ENCODE data around the gene ATP2A1. TPM values are rescaled to one million over a fixed set of nuclear protein-coding genes. Genes with fewer than 3 reads are reported as not detected.
A peak's percentile ranks its signal among the peaks of the same experiment; 100 is the strongest.

ATP2A1 gene
- total RNA-seq, 1 experiment from 2014 or later: 10.3 TPM

DNA sequence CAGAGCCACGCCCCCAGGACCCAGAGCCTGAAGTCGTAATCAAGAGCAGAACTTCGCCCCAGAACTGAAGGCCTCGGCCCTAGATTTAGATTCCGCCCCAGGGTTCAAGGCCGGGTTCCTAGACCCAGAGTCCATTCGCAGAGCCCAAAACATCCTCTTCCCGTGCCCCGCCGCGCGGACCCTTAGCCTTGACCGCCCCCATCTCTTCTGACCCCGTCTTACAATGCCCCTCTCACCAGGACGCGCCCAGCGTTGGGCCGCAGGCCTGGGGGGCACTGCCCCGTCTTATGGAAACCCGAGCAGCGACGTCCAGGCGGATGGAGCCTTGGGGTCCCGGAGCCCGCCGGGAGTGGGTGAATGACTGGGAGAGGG, 58.5 kb downstream of the ATP2A1 start:
- Histone ChIP-seq H3K27ac (ENCODE audit: low read depth, low read length) (no peak overlapping the region), H2AFZ (ENCODE audit: low read depth, low read length, poor library complexity, severe bottlenecking) (no peak overlapping the region), H3K79me2 (ENCODE audit: insufficient read depth, low read length) (no peaks in the 10 kb centered on the region), H3K9me2 (ENCODE audit: insufficient read depth) (no peaks in the 10 kb centered on the region), H3K27me3 (ENCODE audit: insufficient read depth, low read length) (no peaks in the 10 kb centered on the region), H3K4me3 (replicated peaks in 1 of 2; ENCODE audit: low read depth in 1 of 2, low read length in 2 of 2) (no peak overlapping the region), H3K4me1 (ENCODE audit: control insufficient read depth in 1 of 2, insufficient read depth in 2 of 2, low read length in 2 of 2) (peaks cover 4 to 19% of the 10 kb centered on the region in 2 experiments; a peak in 3 of 4 replicates), H3K9ac (ENCODE audit: low read length) (no peak overlapping the region), H3K4me2 (ENCODE audit: low read length) (peak overlapping the region; percentile 66; the same call in 1 of the 2 replicates), H3K36me3 (ENCODE audit: control insufficient read depth in 1 of 2, insufficient read depth in 2 of 2, low read length in 2 of 2) (no peaks in the 10 kb centered on the region), H4K20me1 (ENCODE audit: insufficient read depth) (no peaks in the 10 kb centered on the region), H3K9me3 (ENCODE audit: control insufficient read depth in 1 of 2, insufficient read depth in 1 of 2, low read depth in 1 of 2, low read length in 2 of 2) (no peaks in the 10 kb centered on the region)
- DNase-seq (ENCODE audit: low read depth, low spot score) (no peak), ATAC-seq (no peak; the same call in 1 of the 2 replicates)
- TF ChIP-seq ZNF274 (IDR thresholded peaks at IDR 0.05; ENCODE audit: low read depth, low read length) (no peak), FOSL1 (IDR thresholded peaks at IDR 0.05; ENCODE audit: low read depth) (no peak), EGR1 (IDR thresholded peaks at IDR 0.05; ENCODE audit: low read depth) (no peak), EZH2phosphoT487 (IDR thresholded peaks at IDR 0.05; ENCODE audit: borderline replicate concordance) (no peak), ELF1 (IDR thresholded peaks at IDR 0.05; ENCODE audit: borderline replicate concordance, low read depth) (no peak)
- TF ChIP-seq, protein P1, sequence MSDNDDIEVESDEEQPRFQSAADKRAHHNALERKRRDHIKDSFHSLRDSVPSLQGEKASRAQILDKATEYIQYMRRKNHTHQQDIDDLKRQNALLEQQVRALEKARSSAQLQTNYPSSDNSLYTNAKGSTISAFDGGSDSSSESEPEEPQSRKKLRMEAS (IDR thresholded peaks at IDR 0.05): no peak
- CTCF ChIA-PET: interaction anchor here (1.1 kb wide), 1 partner anchor 8 kb away, joined by 10 read pairs; no protein-coding TSS in a partner anchor
- RAD21 ChIA-PET (ENCODE audit: low non-redundant PET in 1 of 2, low total read pairs in 2 of 2, uncharacterized antibody in 2 of 2, unreplicated experiment in 2 of 2): interaction anchor here (0.5 to 0.9 kb wide), 2 partner anchors 8 to 108 kb away, joined by 3 read pairs; no protein-coding TSS in a partner anchor
- POLR2A ChIA-PET: interaction anchor here (0.8 to 1.1 kb wide), 2 partner anchors 10 to 14 kb away, joined by 4 read pairs; partner anchors contain the start of gene NFATC2IP
- intact Hi-C loops (cut with micrococcal nuclease): no loop called here
- no TSS peak for BruUV-seq (replicated peaks)

DNA sequence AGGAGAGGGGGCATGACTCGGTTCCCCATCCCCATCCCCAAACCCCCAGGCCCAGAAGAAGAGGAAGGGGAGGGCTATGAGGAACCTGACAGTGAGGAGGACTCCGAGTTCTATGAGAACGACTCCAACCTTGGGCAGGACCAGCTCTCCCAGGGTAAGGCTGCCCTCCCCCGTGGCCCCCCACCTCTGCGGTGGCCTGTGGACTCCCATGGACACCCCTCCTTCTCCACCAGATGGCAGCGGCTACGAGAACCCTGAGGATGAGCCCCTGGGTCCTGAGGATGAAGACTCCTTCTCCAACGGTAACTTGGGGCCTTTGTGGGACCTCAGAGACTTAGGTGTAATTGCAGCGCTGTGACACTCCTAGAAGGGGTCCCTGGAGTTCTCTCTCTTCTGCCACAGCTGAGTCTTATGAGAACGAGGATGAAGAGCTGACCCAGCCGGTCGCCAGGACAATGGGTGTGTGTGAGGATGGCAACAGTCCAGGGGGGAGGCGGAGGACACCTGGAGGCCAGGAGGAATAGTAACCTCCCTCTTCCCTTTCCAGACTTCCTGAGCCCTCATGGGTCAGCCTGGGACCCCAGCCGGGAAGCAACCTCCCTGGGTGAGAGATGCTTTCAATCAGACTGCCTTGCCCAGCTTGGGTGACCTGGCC, 59.1 kb downstream of the ATP2A1 start:
- DNase-seq (ENCODE audit: low read depth, low spot score) (no peak), ATAC-seq (no peak)
- no peak for TF ChIP-seq POLR2A (IDR thresholded peaks at IDR 0.05; ENCODE audit: borderline replicate concordance, extremely low read depth, insufficient read depth, insufficient read length)
- TF ChIP-seq, protein P2, sequence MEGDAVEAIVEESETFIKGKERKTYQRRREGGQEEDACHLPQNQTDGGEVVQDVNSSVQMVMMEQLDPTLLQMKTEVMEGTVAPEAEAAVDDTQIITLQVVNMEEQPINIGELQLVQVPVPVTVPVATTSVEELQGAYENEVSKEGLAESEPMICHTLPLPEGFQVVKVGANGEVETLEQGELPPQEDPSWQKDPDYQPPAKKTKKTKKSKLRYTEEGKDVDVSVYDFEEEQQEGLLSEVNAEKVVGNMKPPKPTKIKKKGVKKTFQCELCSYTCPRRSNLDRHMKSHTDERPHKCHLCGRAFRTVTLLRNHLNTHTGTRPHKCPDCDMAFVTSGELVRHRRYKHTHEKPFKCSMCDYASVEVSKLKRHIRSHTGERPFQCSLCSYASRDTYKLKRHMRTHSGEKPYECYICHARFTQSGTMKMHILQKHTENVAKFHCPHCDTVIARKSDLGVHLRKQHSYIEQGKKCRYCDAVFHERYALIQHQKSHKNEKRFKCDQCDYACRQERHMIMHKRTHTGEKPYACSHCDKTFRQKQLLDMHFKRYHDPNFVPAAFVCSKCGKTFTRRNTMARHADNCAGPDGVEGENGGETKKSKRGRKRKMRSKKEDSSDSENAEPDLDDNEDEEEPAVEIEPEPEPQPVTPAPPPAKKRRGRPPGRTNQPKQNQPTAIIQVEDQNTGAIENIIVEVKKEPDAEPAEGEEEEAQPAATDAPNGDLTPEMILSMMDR (IDR thresholded peaks at IDR 0.05 in 2 of 3, conservative IDR thresholded peaks at IDR 0.05 in 1 of 3; ENCODE audit: borderline replicate concordance in 1 of 3, insufficient read depth in 1 of 3, low read depth in 2 of 3, low read length in 2 of 3): 0 out of 6 replicates have a peak, but pooled peaks of 1 of the 3 experiments have one; percentile 14
- H3K27ac ChIP-seq (ENCODE audit: low read depth, low read length): no peak overlapping the region
- no peaks in the 10 kb centered on the region for H3K9me2 ChIP-seq (ENCODE audit: insufficient read depth)
- POLR2A ChIA-PET: no interaction called here
- H4K20me1 ChIP-seq (ENCODE audit: insufficient read depth): no peaks in the 10 kb centered on the region
- intact Hi-C loops (cut with micrococcal nuclease): no loop called here
- no peak overlapping the region for H3K4me3 ChIP-seq (replicated peaks in 1 of 2; ENCODE audit: low read depth in 1 of 2, low read length in 2 of 2)
- H3K36me3 ChIP-seq (ENCODE audit: control insufficient read depth in 1 of 2, insufficient read depth in 2 of 2, low read length in 2 of 2): no peaks in the 10 kb centered on the region
- H3K4me2 ChIP-seq (ENCODE audit: low read length): no peak overlapping the region
- peaks cover 4 to 19% of the 10 kb centered on the region in 2 experiments; a peak in 3 of 4 replicates for H3K4me1 ChIP-seq (ENCODE audit: control insufficient read depth in 1 of 2, insufficient read depth in 2 of 2, low read length in 2 of 2)
- CTCF ChIA-PET: no interaction called here
- no peak overlapping the region for H3K9ac ChIP-seq (ENCODE audit: low read length)
- RAD21 ChIA-PET (ENCODE audit: low non-redundant PET in 1 of 2, low total read pairs in 2 of 2, uncharacterized antibody in 2 of 2, unreplicated experiment in 2 of 2): no interaction called here
- no peaks in the 10 kb centered on the region for H3K9me3 ChIP-seq (ENCODE audit: control insufficient read depth in 1 of 2, insufficient read depth in 1 of 2, low read depth in 1 of 2, low read length in 2 of 2)
- BruUV-seq (replicated peaks): no TSS peak
- no peaks in the 10 kb centered on the region for H3K27me3 ChIP-seq (ENCODE audit: insufficient read depth, low read length)
- H2AFZ ChIP-seq (ENCODE audit: low read depth, low read length, poor library complexity, severe bottlenecking): no peak overlapping the region
- no peaks in the 10 kb centered on the region for H3K79me2 ChIP-seq (ENCODE audit: insufficient read depth, low read length)

Measured in HCT116 (cell line).